Measurements from ENCODE around the gene OXSR1. TPM values are rescaled to one million over a fixed set of nuclear protein-coding genes. Genes with fewer than 3 reads are reported as not detected.
"Not testable (repeated sequence)": the region's sequence is repeated elsewhere in the genome, so short reads cannot be mapped to it uniquely, and the experiment has no call there.

Gene OXSR1
- total and polyA plus RNA-seq, 2 experiments from 2014 or later: 20.6 to 34.1 TPM

GRCh38 chr3:38232701-38233100, 67.4 kb downstream of the OXSR1 start:
- Histone ChIP-seq H3K4me1 (ENCODE audit: low read depth) (no peaks in the 10 kb centered on the region), H3K27me3 (no peaks in the 10 kb centered on the region), H3K27ac (no peak overlapping the region), H3K9me3 (ENCODE audit: low read depth) (no peaks in the 10 kb centered on the region), H3K36me3 (peaks cover 21% of the 10 kb centered on the region), H3K4me3 (no peak overlapping the region)
- TF ChIP-seq CTCF (IDR thresholded peaks at IDR 0.05; ENCODE audit: low read depth, low read length): no peak
- DNase-seq (ENCODE audit: low read depth in 1 of 2, low spot score in 1 of 2): no peak

GRCh38 chr3:38235466-38235865, 70.1 kb downstream of the OXSR1 start:
- H3K36me3 ChIP-seq: peaks cover 20% of the 10 kb centered on the region
- no peak for TF ChIP-seq CTCF (IDR thresholded peaks at IDR 0.05; ENCODE audit: low read depth, low read length)
- DNase-seq (ENCODE audit: low read depth in 1 of 2, low spot score in 1 of 2): no peak

GRCh38 chr3:38238416-38239008, 73.2 kb downstream of the OXSR1 start:
- Histone ChIP-seq H3K9me3 (ENCODE audit: low read depth) (no peaks in the 10 kb centered on the region), H3K4me1 (ENCODE audit: low read depth) (no peaks in the 10 kb centered on the region), H3K27me3 (no peaks in the 10 kb centered on the region), H3K27ac (no peak overlapping the region), H3K4me3 (no peak overlapping the region), H3K36me3 (peaks cover 27% of the 10 kb centered on the region)
- DNase-seq (ENCODE audit: low read depth in 1 of 2, low spot score in 1 of 2): no peak
- no peak for TF ChIP-seq CTCF (IDR thresholded peaks at IDR 0.05; ENCODE audit: low read depth, low read length)

More at GRCh38 chr3:38235466-38235865, 70.1 kb downstream of the OXSR1 start:
- no peak overlapping the region for H3K27ac ChIP-seq
- H3K9me3 ChIP-seq (ENCODE audit: low read depth): no peaks in the 10 kb centered on the region
- H3K4me3 ChIP-seq: no peak overlapping the region
- no peaks in the 10 kb centered on the region for H3K4me1 ChIP-seq (ENCODE audit: low read depth)
- no peaks in the 10 kb centered on the region for H3K27me3 ChIP-seq

- not testable (repeated sequence) for H3K27me3 ChIP-seq; DNase-seq (ENCODE audit: low read depth in 1 of 2, low spot score in 1 of 2); H3K27ac ChIP-seq; H3K4me3 ChIP-seq; H3K9me3 ChIP-seq (ENCODE audit: low read depth); H3K4me1 ChIP-seq (ENCODE audit: low read depth)
- peaks cover 24% of the 10 kb centered on the region for H3K36me3 ChIP-seq
Observed at GRCh38 chr3:38242812-38243211, 77.5 kb downstream of the OXSR1 start.

GRCh38 chr3:38245930-38246329, 80.6 kb downstream of the OXSR1 start:
- H3K27me3 ChIP-seq: no peaks in the 10 kb centered on the region
- no peaks in the 10 kb centered on the region for H3K9me3 ChIP-seq (ENCODE audit: low read depth)
- no peak for DNase-seq (ENCODE audit: low read depth in 1 of 2, low spot score in 1 of 2)
- no peak overlapping the region for H3K27ac ChIP-seq
- H3K4me1 ChIP-seq (ENCODE audit: low read depth): no peaks in the 10 kb centered on the region
- no peak overlapping the region for H3K4me3 ChIP-seq
- peaks cover 32% of the 10 kb centered on the region for H3K36me3 ChIP-seq
- no peak for TF ChIP-seq CTCF (IDR thresholded peaks at IDR 0.05; ENCODE audit: low read depth, low read length)

GRCh38 chr3:38247366-38248035, 82.2 kb downstream of the OXSR1 start:
- DNase-seq (ENCODE audit: low read depth in 1 of 2, low spot score in 1 of 2): peak; percentile 1 to 83
- Histone ChIP-seq H3K27me3 (no peaks in the 10 kb centered on the region), H3K4me1 (ENCODE audit: low read depth) (no peaks in the 10 kb centered on the region), H3K36me3 (peaks cover 32% of the 10 kb centered on the region), H3K27ac (no peak overlapping the region), H3K9me3 (ENCODE audit: low read depth) (no peaks in the 10 kb centered on the region), H3K4me3 (no peak overlapping the region)
- TF ChIP-seq CTCF (IDR thresholded peaks at IDR 0.05; ENCODE audit: low read depth, low read length): peak; percentile 49

Data from cardiac muscle cell (in vitro differentiated cells and primary cell).